ENCODE data around the gene KCNIP3.
"Not testable (repeated sequence)": the region's sequence is repeated elsewhere in the genome, so short reads cannot be mapped to it uniquely, and the experiment has no call there.

Gene KCNIP3

GRCh38 chr2:95403204-95403721, 106.1 kb downstream of the KCNIP3 start:
- TF ChIP-seq, protein P1, sequence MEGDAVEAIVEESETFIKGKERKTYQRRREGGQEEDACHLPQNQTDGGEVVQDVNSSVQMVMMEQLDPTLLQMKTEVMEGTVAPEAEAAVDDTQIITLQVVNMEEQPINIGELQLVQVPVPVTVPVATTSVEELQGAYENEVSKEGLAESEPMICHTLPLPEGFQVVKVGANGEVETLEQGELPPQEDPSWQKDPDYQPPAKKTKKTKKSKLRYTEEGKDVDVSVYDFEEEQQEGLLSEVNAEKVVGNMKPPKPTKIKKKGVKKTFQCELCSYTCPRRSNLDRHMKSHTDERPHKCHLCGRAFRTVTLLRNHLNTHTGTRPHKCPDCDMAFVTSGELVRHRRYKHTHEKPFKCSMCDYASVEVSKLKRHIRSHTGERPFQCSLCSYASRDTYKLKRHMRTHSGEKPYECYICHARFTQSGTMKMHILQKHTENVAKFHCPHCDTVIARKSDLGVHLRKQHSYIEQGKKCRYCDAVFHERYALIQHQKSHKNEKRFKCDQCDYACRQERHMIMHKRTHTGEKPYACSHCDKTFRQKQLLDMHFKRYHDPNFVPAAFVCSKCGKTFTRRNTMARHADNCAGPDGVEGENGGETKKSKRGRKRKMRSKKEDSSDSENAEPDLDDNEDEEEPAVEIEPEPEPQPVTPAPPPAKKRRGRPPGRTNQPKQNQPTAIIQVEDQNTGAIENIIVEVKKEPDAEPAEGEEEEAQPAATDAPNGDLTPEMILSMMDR (IDR thresholded peaks at IDR 0.05; ENCODE audit: low read depth, low read length), result peak; percentile 45
- peak overlapping the region; percentile 33 for H3K27ac ChIP-seq (ENCODE audit: low read length)
- peak overlapping the region; percentile 75; the same call in 1 of the 2 replicates for H2AFZ ChIP-seq (ENCODE audit: low read depth, low read length)

GRCh38 chr2:95403824-95404223, 106.7 kb downstream of the KCNIP3 start:
- not testable (repeated sequence) for H2AFZ ChIP-seq (ENCODE audit: low read depth, low read length); H4K20me1 ChIP-seq (ENCODE audit: insufficient read depth, low read length); H3K27me3 ChIP-seq (ENCODE audit: low read depth, low read length); H3K36me3 ChIP-seq (replicated peaks; ENCODE audit: low read depth, low read length); H3K9me3 ChIP-seq (ENCODE audit: insufficient read depth, low read length); H3K27ac ChIP-seq (ENCODE audit: low read length)
- Histone ChIP-seq H3K79me2 (ENCODE audit: low read length) (peaks cover 29% of the 10 kb centered on the region), H3K4me2 (ENCODE audit: low read length) (peak overlapping the region; percentile 85), H3K4me1 (ENCODE audit: low read length) (peaks cover 13% of the 10 kb centered on the region), H3K4me3 (ENCODE audit: low read length) (peak overlapping the region; percentile 89), H3K9ac (ENCODE audit: low read length) (peak overlapping the region; percentile 83; the same call in 1 of the 2 replicates)

More at GRCh38 chr2:95403204-95403721, 106.1 kb downstream of the KCNIP3 start:
- Histone ChIP-seq H3K4me1 (ENCODE audit: low read length) (peaks cover 13% of the 10 kb centered on the region), H3K4me2 (ENCODE audit: low read length) (peak overlapping the region; percentile 85), H3K4me3 (ENCODE audit: low read length) (peak overlapping the region; percentile 89), H3K9ac (ENCODE audit: low read length) (peak overlapping the region; percentile 83), H3K79me2 (ENCODE audit: low read length) (peaks cover 29% of the 10 kb centered on the region)
- not testable (repeated sequence) for H4K20me1 ChIP-seq (ENCODE audit: insufficient read depth, low read length); H3K36me3 ChIP-seq (replicated peaks; ENCODE audit: low read depth, low read length); H3K9me3 ChIP-seq (ENCODE audit: insufficient read depth, low read length); H3K27me3 ChIP-seq (ENCODE audit: low read depth, low read length)

GRCh38 chr2:95404676-95405075, 107.5 kb downstream of the KCNIP3 start:
- not testable (repeated sequence) for H3K9ac ChIP-seq (ENCODE audit: low read length); H3K9me3 ChIP-seq (ENCODE audit: insufficient read depth, low read length); H3K27me3 ChIP-seq (ENCODE audit: low read depth, low read length); H2AFZ ChIP-seq (ENCODE audit: low read depth, low read length); H3K27ac ChIP-seq (ENCODE audit: low read length); H4K20me1 ChIP-seq (ENCODE audit: insufficient read depth, low read length); H3K4me3 ChIP-seq (ENCODE audit: low read length); H3K36me3 ChIP-seq (replicated peaks; ENCODE audit: low read depth, low read length); H3K4me2 ChIP-seq (ENCODE audit: low read length)
- Histone ChIP-seq H3K79me2 (ENCODE audit: low read length) (peaks cover 29% of the 10 kb centered on the region), H3K4me1 (ENCODE audit: low read length) (peaks cover 13% of the 10 kb centered on the region)

GRCh38 chr2:95411239-95411638, 114.1 kb downstream of the KCNIP3 start:
- H3K27ac ChIP-seq (ENCODE audit: low read length); H3K4me3 ChIP-seq (ENCODE audit: low read length); H3K4me1 ChIP-seq (ENCODE audit: low read length); H3K36me3 ChIP-seq (replicated peaks; ENCODE audit: low read depth, low read length); H2AFZ ChIP-seq (ENCODE audit: low read depth, low read length); H3K4me2 ChIP-seq (ENCODE audit: low read length); H3K9ac ChIP-seq (ENCODE audit: low read length); H3K27me3 ChIP-seq (ENCODE audit: low read depth, low read length); H3K9me3 ChIP-seq (ENCODE audit: insufficient read depth, low read length); H4K20me1 ChIP-seq (ENCODE audit: insufficient read depth, low read length); H3K79me2 ChIP-seq (ENCODE audit: low read length): not testable (repeated sequence)

DNA sequence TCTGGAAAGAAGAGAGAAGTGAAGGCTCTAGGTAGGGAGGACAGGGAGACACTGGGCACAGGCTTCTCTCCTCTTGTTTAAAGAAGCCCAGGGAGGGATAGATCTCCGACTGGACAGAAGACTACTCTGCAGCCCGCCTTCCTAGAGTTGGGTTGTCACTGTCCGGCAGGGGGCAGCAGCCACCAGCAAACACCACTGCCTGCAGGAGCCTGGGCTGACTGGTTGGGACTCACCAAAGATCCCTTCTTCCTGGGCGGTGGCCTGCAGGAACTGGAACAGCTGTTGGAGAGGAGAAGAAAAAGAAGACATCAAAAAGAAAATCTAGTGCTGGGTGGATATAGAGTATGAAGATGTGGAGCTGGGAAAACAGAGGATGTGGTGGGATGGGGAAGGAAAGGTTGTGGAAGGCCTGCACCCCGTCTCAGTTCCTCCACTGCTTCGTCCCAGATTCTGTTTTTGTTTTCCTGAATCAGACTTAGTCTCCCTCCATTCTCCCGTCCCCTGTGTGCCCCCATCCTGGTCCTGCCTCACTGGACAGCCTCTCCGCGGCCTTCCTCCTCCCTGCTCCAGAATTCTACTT, 117.0 kb downstream of the KCNIP3 start:
- not testable (repeated sequence) for H3K4me1 ChIP-seq (ENCODE audit: low read length); H3K27me3 ChIP-seq (ENCODE audit: low read depth, low read length); H3K9me3 ChIP-seq (ENCODE audit: insufficient read depth, low read length); H3K36me3 ChIP-seq (replicated peaks; ENCODE audit: low read depth, low read length); H3K9ac ChIP-seq (ENCODE audit: low read length); H4K20me1 ChIP-seq (ENCODE audit: insufficient read depth, low read length); H2AFZ ChIP-seq (ENCODE audit: low read depth, low read length); H3K4me3 ChIP-seq (ENCODE audit: low read length); H3K27ac ChIP-seq (ENCODE audit: low read length); H3K79me2 ChIP-seq (ENCODE audit: low read length); H3K4me2 ChIP-seq (ENCODE audit: low read length)
- TF ChIP-seq, protein P1 (IDR thresholded peaks at IDR 0.05; ENCODE audit: low read depth, low read length), result peak; percentile 69

GRCh38 chr2:95415138-95415537, 118.0 kb downstream of the KCNIP3 start:
- not testable (repeated sequence) for H3K27me3 ChIP-seq (ENCODE audit: low read depth, low read length); H3K4me2 ChIP-seq (ENCODE audit: low read length); H4K20me1 ChIP-seq (ENCODE audit: insufficient read depth, low read length); H3K4me1 ChIP-seq (ENCODE audit: low read length); H3K9ac ChIP-seq (ENCODE audit: low read length); H3K9me3 ChIP-seq (ENCODE audit: insufficient read depth, low read length); H2AFZ ChIP-seq (ENCODE audit: low read depth, low read length); H3K36me3 ChIP-seq (replicated peaks; ENCODE audit: low read depth, low read length); H3K4me3 ChIP-seq (ENCODE audit: low read length); H3K79me2 ChIP-seq (ENCODE audit: low read length); H3K27ac ChIP-seq (ENCODE audit: low read length)

DNA sequence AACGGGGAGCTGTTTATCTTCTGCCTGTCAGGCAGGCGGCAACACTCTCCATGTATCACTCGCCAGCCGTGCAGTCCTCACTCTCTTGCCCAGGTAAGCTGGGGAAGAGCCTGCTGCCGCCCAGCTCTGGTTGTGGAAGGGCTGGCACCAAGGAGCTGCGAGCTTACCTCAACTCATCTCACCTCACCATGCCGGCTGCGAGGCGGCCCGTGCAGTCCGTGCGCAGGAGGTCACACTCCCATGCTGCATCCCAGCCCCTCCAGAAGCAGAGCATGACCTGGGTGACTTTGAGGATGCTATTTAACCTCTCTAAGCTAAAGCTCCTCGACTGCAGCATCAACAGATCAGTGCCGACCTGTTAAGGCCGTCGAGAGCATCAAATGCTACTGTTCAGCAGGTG, 118.4 kb downstream of the KCNIP3 start:
- H3K9ac ChIP-seq (ENCODE audit: low read length); H3K4me3 ChIP-seq (ENCODE audit: low read length); H3K27ac ChIP-seq (ENCODE audit: low read length); H3K79me2 ChIP-seq (ENCODE audit: low read length); H3K4me2 ChIP-seq (ENCODE audit: low read length); H3K9me3 ChIP-seq (ENCODE audit: insufficient read depth, low read length); H3K27me3 ChIP-seq (ENCODE audit: low read depth, low read length); H3K4me1 ChIP-seq (ENCODE audit: low read length); H3K36me3 ChIP-seq (replicated peaks; ENCODE audit: low read depth, low read length); H2AFZ ChIP-seq (ENCODE audit: low read depth, low read length); H4K20me1 ChIP-seq (ENCODE audit: insufficient read depth, low read length): not testable (repeated sequence)

- not testable (repeated sequence) for H3K4me1 ChIP-seq (ENCODE audit: low read length); H2AFZ ChIP-seq (ENCODE audit: low read depth, low read length); H3K36me3 ChIP-seq (replicated peaks; ENCODE audit: low read depth, low read length); H4K20me1 ChIP-seq (ENCODE audit: insufficient read depth, low read length); H3K79me2 ChIP-seq (ENCODE audit: low read length); H3K4me2 ChIP-seq (ENCODE audit: low read length); H3K9me3 ChIP-seq (ENCODE audit: insufficient read depth, low read length); H3K27ac ChIP-seq (ENCODE audit: low read length); H3K27me3 ChIP-seq (ENCODE audit: low read depth, low read length); H3K9ac ChIP-seq (ENCODE audit: low read length); H3K4me3 ChIP-seq (ENCODE audit: low read length)
These were observed 130.2 kb downstream of the KCNIP3 start for GRCh38 chr2:95427196-95427867.
